GM12878 (cell line): Measurements from ENCODE around the gene CAMK4. TPM values are rescaled to one million over a fixed set of nuclear protein-coding genes. Genes with fewer than 3 reads are reported as not detected.
A peak's percentile ranks its signal among the peaks of the same experiment; 100 is the strongest.

Experiments
- ATAC-seq: fragments of 200-7000 bp; cut with Tn5 transposase; 3 replicates; pipeline ENCODE4 v1.9.1; 2020; ENCODE audit warnings: mild to moderate bottlenecking, moderate library complexity
- BruUV-seq: library from RNA; stranded (reverse); fragments of 400-500 nt; replicated peaks from 2 replicates; lab custom pipeline; 2021; lab: Mats Ljungman, UMichigan
- CTCF ChIA-PET: fragments of 300-600 bp; sonication (Branson Sonifier 250); formaldehyde crosslinking; extraction: SDS; loops from one replicate; lab custom pipeline; 2021; ENCODE audit warnings: inconsistent platforms; lab: Yijun Ruan, JAX
- POLR2A ChIA-PET: fragments of 350-600 bp; formaldehyde crosslinking; extraction: SDS; loops from one replicate; lab custom pipeline; 2021; ENCODE audit warnings: inconsistent platforms; lab: Charles Lee
- RAD21 ChIA-PET: fragments of 300-600 bp; sonication (Branson Sonifier 250); formaldehyde crosslinking; loops from one replicate; lab custom pipeline; 2023; ENCODE audit warnings: antibody characterized with exemption; ENCODE audit not compliant: unreplicated experiment; lab: Charles Lee
- SMC1A ChIA-PET: fragments of 300-600 bp; sonication (Branson Sonifier 250); formaldehyde crosslinking; loops from one replicate; lab custom pipeline; 2023; ENCODE audit not compliant: unreplicated experiment, uncharacterized antibody; lab: Charles Lee
- DNase-seq: peaks from one replicate; pipeline ENCODE4 v3.0.0-alpha.2; 2011; ENCODE audit warnings: low read depth, low spot score
- FAIRE-seq: peaks from 3 replicates; lab custom pipeline; 2011; peaks lifted over from hg19 to GRCh38; lab: Jason Lieb, UNC
- H2AFZ ChIP-seq: 2 replicates; pipeline ENCODE4 v1.6.0; 2011; ENCODE audit warnings: low read depth, low read length, control low read depth; ENCODE audit not compliant: control insufficient read depth
- H3K27ac ChIP-seq: 2 replicates; pipeline ENCODE4 v1.5.1; 2011; ENCODE audit warnings: control low read depth; ENCODE audit not compliant: control insufficient read depth, insufficient read depth
- H3K27me3 ChIP-seq, 2 experiments: replicated peaks in 1 of 2; 2 replicates each; pipeline versions ENCODE4 v1.6.0 to v1.6.1; 2011; ENCODE audit warnings: low read length in 1 of 2; ENCODE audit not compliant: control insufficient read depth in 2 of 2, insufficient read depth in 2 of 2
- H3K36me3 ChIP-seq, 2 experiments: 2 replicates each; pipeline ENCODE4 v1.5.1; 2011; ENCODE audit warnings: low read length in 1 of 2; ENCODE audit not compliant: control insufficient read depth in 2 of 2, insufficient read depth in 2 of 2
- H3K4me1 ChIP-seq: 2 replicates; pipeline ENCODE4 v1.6.1; 2011; ENCODE audit warnings: mild to moderate bottlenecking, low read length, moderate library complexity, mixed read lengths; ENCODE audit not compliant: control insufficient read depth, insufficient read depth
- H3K4me2 ChIP-seq: 2 replicates; pipeline ENCODE4 v1.6.0; 2011; ENCODE audit warnings: control low read depth; ENCODE audit not compliant: control insufficient read depth, insufficient read depth
- H3K4me3 ChIP-seq: fragments of 200-600 bp; sonication (generic); 2 replicates; pipeline ENCODE4 v1.5.1; 2016
- H3K79me2 ChIP-seq: 2 replicates; pipeline ENCODE4 v1.6.0; 2011; ENCODE audit warnings: low read length; ENCODE audit not compliant: control insufficient read depth, insufficient read depth
- H3K9ac ChIP-seq: 2 replicates; pipeline ENCODE4 v1.8.0; 2011; ENCODE audit warnings: low read length, control low read depth, mixed read lengths; ENCODE audit not compliant: control insufficient read depth, insufficient read depth
- H3K9me3 ChIP-seq: replicated peaks from 3 replicates; pipeline ENCODE4 v1.5.1; 2011; ENCODE audit warnings: mild to moderate bottlenecking, low read length; ENCODE audit not compliant: control insufficient read depth, insufficient read depth
- H4K20me1 ChIP-seq: 2 replicates; pipeline ENCODE4 v1.6.0; 2011; ENCODE audit not compliant: control insufficient read depth, insufficient read depth
- ASH2L ChIP-seq: fragments of 300-600, 200-600 bp; sonication (generic); IDR thresholded peaks from 2 replicates; pipeline ENCODE4 v1.6.1; 2017; ENCODE audit warnings: low read depth, mild to moderate bottlenecking, borderline replicate concordance
- ATF7 ChIP-seq: fragments of 450-650 bp; IDR thresholded peaks from 2 replicates; pipeline ENCODE4 v1.6.1; 2016; ENCODE audit warnings: low read depth, mild to moderate bottlenecking
- BRCA1 ChIP-seq: IDR thresholded peaks from 2 replicates; pipeline ENCODE4 v1.6.1; 2011; ENCODE audit warnings: low read depth, low read length, improper control_type of control experiment
- CREM ChIP-seq: IDR thresholded peaks from 2 replicates; pipeline ENCODE4 v1.6.1; 2014; ENCODE audit warnings: antibody characterized with exemption, low read depth
- CUX1 ChIP-seq: IDR thresholded peaks from 2 replicates; pipeline ENCODE4 v1.6.1; 2012; ENCODE audit warnings: improper control_type of control experiment, low read depth, low read length; ENCODE audit not compliant: insufficient replicate concordance
- EP300 ChIP-seq, 2 experiments: fragments of 150-350 bp in 1 of 2; IDR thresholded peaks; 2 replicates each; pipeline ENCODE4 v1.6.1; 2011 to 2012; ENCODE audit warnings: low read depth in 2 of 2, low read length in 2 of 2, borderline replicate concordance in 1 of 2, improper control_type of control experiment in 1 of 2, inconsistent platforms in 1 of 2; ENCODE audit not compliant: control insufficient read depth in 1 of 2
- IKZF2 ChIP-seq, 2 experiments: fragments of 450-650 bp; IDR thresholded peaks; 2 replicates each; pipeline ENCODE4 v1.6.1; 2017; ENCODE audit warnings: mild to moderate bottlenecking in 2 of 2, moderate library complexity in 2 of 2
- JUNB ChIP-seq: IDR thresholded peaks from 2 replicates; pipeline ENCODE4 v1.6.1; 2016; ENCODE audit warnings: antibody characterized with exemption, mild to moderate bottlenecking
- LARP7 ChIP-seq: fragments of 450-650 bp; IDR thresholded peaks from 2 replicates; pipeline ENCODE4 v1.6.1; 2017; ENCODE audit warnings: mild to moderate bottlenecking
- PML ChIP-seq: IDR thresholded peaks from 2 replicates; pipeline ENCODE4 v1.6.1; 2012; ENCODE audit warnings: low read length, inconsistent platforms
- RAD51 ChIP-seq: fragments of 450-650 bp; IDR thresholded peaks from 2 replicates; pipeline ENCODE4 v1.6.1; 2016; ENCODE audit warnings: moderate library complexity, mild to moderate bottlenecking, inconsistent platforms
- SMARCA5 ChIP-seq: fragments of 450-650 bp; IDR thresholded peaks from 2 replicates; pipeline ENCODE4 v1.6.1; 2017; ENCODE audit warnings: mild to moderate bottlenecking
- TCF12 ChIP-seq: IDR thresholded peaks from 2 replicates; pipeline ENCODE4 v1.6.1; 2011; ENCODE audit warnings: low read depth, mild to moderate bottlenecking, low read length
- TCF7 ChIP-seq: IDR thresholded peaks from 2 replicates; pipeline ENCODE4 v1.6.1; 2014; ENCODE audit warnings: antibody characterized with exemption, borderline replicate concordance
- USF2 ChIP-seq: IDR thresholded peaks from 2 replicates; pipeline ENCODE4 v1.6.1; 2011; ENCODE audit warnings: low read depth, low read length, improper control_type of control experiment, borderline replicate concordance
- ZNF384 ChIP-seq: IDR thresholded peaks from 2 replicates; pipeline ENCODE4 v1.6.1; 2012; ENCODE audit warnings: low read depth, mild to moderate bottlenecking, low read length, improper control_type of control experiment, borderline replicate concordance
- WGBS: methylation state at CpG from one replicate; pipeline ENCODE4 v1.1.6; 2016; ENCODE audit warnings: low lambda C conversion rate; ENCODE audit not compliant: insufficient replicate concordance, insufficient coverage; ENCODE audit errors: missing lambda C conversion rate; 5-methylcytosine and 5-hydroxymethylcytosine counted together
- in situ Hi-C: fragments of 300-500 bp; cut with MboI; formaldehyde crosslinking; loops from 9 replicates; pipeline ENCODE4 v1.14.3; 2018; ENCODE audit warnings: mixed read lengths
- intact Hi-C: fragments of 100-400 bp; cut with micrococcal nuclease; formaldehyde crosslinking; loops from one replicate; pipeline ENCODE4 v1.14.2; 2022; ENCODE audit not compliant: unreplicated experiment
- polyA plus RNA-seq, 11 experiments: library from polyadenylated mRNA; depleted of rRNA in 4 of 11; unstranded in 6 of 11; stranded (reverse) in 5 of 11; fragments of >200 nt; fragmentation: Nextera tagmentation in 4 of 11; fragmentation: Illumina TruSeq in 1 of 11; extraction: Ambion mirVana in 4 of 11; extraction: Trizol in 1 of 11; gene quantifications; 1 replicate in 1 of 11; 2 replicates in 10 of 11; pipeline versions ENCODE4 v1.2.1 to v1.2.3, GENCODE V29; 2011 to 2016; ENCODE audit warnings: inconsistent platforms in 2 of 11, missing spikeins in 2 of 11, low read depth in 1 of 11
- total RNA-seq, 4 experiments: library from RNA; depleted of rRNA in 3 of 4; stranded (reverse); fragments of >200 nt in 3 of 4; fragmentation: Illumina TruSeq in 1 of 4; extraction: Trizol in 1 of 4; gene quantifications; 2 replicates each; pipeline versions ENCODE4 v1.2.1 to v1.2.3, GENCODE V29; 2013 to 2021

Gene CAMK4
- total and polyA plus RNA-seq, 10 of the 15 experiments (the other 5 are each of a cell fraction or from before 2014, with no cell fraction given): 13.3 to 51.9 (median 35.3) TPM

- ATAC-seq (peak; percentile 86), DNase-seq (peak; percentile 26), FAIRE-seq (peak; percentile 61)
- in situ Hi-C loops: no loop called here
- 75% methylated on average over 1 of the region's 1 CpG for WGBS
- H3K27me3 ChIP-seq: no peaks in the 10 kb centered on the region
- ChIA-PET POLR2A (interaction anchor here (0.7 kb wide), 1 partner anchor 168 kb away, joined by 4 read pairs; no protein-coding TSS in a partner anchor), RAD21 (interaction anchor here (0.7 to 1.8 kb wide), 6 partner anchors 20 to 601 kb away, joined by 3 to 4 read pairs (median 3); no protein-coding TSS in a partner anchor), SMC1A (interaction anchor here (0.7 to 1.7 kb wide), 6 partner anchors 9 to 85 kb away, joined by 3 to 5 read pairs (median 4); no protein-coding TSS in a partner anchor), CTCF (interaction anchor here (0.6 to 1.1 kb wide), 2 partner anchors 24 to 143 kb away, joined by 3 to 4 read pairs; no protein-coding TSS in a partner anchor)
- H3K9ac ChIP-seq: no peak overlapping the region
- BruUV-seq: no TSS peak
- no peak overlapping the region for H3K4me3 ChIP-seq
- no peaks in the 10 kb centered on the region for H4K20me1 ChIP-seq
- H3K4me1 ChIP-seq: peaks cover 8% of the 10 kb centered on the region
- peaks cover 33% of the 10 kb centered on the region for H3K79me2 ChIP-seq
- no peaks in the 10 kb centered on the region for H3K36me3 ChIP-seq
- no peak for TF ChIP-seq PML
- peak; percentile 17; the same call in 1 of the 2 replicates for TF ChIP-seq SMARCA5
- peak; percentile 77; the same call in 1 of the 2 replicates for TF ChIP-seq ZNF384
- TF ChIP-seq IKZF2 (IDR thresholded peaks at IDR 0.05): no peak
- TF ChIP-seq LARP7: no peak
- TF ChIP-seq TCF12: no peak
- TF ChIP-seq TCF7: 0 out of 2 replicates have a peak, but pooled peaks have one; percentile 27
- TF ChIP-seq CREM: no peak
- no peak for TF ChIP-seq ASH2L
- 0 out of 4 replicates have a peak, but pooled peaks of 1 of the 2 experiments have one; percentile 18 for TF ChIP-seq EP300 (IDR thresholded peaks at IDR 0.05; ENCODE audit: borderline replicate concordance in 1 of 2, control insufficient read depth in 1 of 2, low read depth in 2 of 2, low read length in 2 of 2)
- TF ChIP-seq JUNB: 0 out of 2 replicates have a peak, but pooled peaks have one; percentile 27
- TF ChIP-seq ATF7: peak; percentile 43; the same call in 1 of the 2 replicates
- TF ChIP-seq RAD51: peak; percentile 22; the same call in 1 of the 2 replicates
- TF ChIP-seq CUX1: no peak
- TF ChIP-seq BRCA1: no peak
- no peak for TF ChIP-seq USF2
- TF ChIP-seq, all 136 proteins: peak for 7
- intact Hi-C loops: no loop called here
- Histone ChIP-seq H2AFZ (no peak overlapping the region), H3K4me2 (peak overlapping the region; percentile 23; the same call in 1 of the 2 replicates), H3K27ac (peak overlapping the region; percentile 22), H3K9me3 (no peaks in the 10 kb centered on the region; the same call in 2 of the 3 replicates)
Measured at GRCh38 chr5:111337133-111337532, 112.9 kb downstream of the CAMK4 start.
